Medulla oblongata (tissue), 1 donor: ENCODE data around the gene RAB37.

Experiments used
- DNase-seq: peaks from one replicate; pipeline ENCODE4 v3.0.0-alpha.2; 2015; ENCODE audit errors: extremely low spot score

RAB37 gene

GRCh38 chr17:74760404-74761105 lies 23.5 kb downstream of the RAB37 start:
- peak; percentile 78 for DNase-seq

DNA sequence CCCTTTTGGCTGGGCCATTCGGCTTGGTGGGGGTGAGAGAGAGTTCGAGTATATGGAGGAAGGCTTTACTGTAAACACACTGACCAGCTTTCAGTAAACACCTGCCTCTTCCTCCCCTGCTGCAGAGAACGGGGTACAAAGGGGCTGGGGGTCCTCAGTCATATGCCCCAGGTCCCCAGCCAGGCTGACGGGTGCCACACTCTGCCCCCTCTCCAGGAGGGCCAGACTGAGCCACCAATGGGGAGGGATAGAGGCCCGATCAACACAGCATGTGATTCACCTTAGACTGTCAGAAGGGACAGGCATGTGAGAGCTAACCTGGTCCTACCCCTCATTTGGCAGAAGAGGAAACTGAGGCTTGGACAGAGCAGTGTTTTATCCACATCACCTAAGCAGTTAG lies 24.4 kb downstream of the RAB37 start:
- no peak for DNase-seq

- no peak for DNase-seq
Measured at GRCh38 chr17:74761931-74762330, 24.9 kb downstream of the RAB37 start.

- DNase-seq, result peak; percentile 60
Measured at GRCh38 chr17:74763565-74764387, 26.7 kb downstream of the RAB37 start.

- DNase-seq, result no peak
Measured at GRCh38 chr17:74764751-74765286, 27.8 kb downstream of the RAB37 start.

- no peak for DNase-seq
Measured at GRCh38 chr17:74766413-74766812, 29.4 kb downstream of the RAB37 start.

DNA sequence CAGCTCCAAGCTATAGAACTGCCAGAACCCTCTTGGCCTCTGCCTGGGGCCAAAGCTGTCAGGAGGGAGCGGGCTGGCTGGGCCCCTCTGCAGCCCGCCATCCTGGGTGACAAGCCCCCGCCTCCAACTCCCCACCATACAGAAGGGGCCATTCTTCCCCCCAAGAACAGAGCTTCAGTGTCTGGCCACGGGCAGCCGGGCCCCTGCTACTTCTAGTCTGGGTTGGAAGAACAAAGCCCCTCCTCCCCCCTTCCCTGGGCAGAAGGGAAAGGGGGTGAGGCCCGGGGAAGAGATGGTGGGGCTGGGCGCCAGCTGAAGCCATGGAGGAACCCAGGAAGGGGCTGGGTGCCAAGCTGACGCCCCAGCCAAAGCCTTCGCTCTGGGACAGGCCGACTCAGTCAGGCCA lies 30.1 kb downstream of the RAB37 start:
- peak; percentile 96 for DNase-seq

DNA sequence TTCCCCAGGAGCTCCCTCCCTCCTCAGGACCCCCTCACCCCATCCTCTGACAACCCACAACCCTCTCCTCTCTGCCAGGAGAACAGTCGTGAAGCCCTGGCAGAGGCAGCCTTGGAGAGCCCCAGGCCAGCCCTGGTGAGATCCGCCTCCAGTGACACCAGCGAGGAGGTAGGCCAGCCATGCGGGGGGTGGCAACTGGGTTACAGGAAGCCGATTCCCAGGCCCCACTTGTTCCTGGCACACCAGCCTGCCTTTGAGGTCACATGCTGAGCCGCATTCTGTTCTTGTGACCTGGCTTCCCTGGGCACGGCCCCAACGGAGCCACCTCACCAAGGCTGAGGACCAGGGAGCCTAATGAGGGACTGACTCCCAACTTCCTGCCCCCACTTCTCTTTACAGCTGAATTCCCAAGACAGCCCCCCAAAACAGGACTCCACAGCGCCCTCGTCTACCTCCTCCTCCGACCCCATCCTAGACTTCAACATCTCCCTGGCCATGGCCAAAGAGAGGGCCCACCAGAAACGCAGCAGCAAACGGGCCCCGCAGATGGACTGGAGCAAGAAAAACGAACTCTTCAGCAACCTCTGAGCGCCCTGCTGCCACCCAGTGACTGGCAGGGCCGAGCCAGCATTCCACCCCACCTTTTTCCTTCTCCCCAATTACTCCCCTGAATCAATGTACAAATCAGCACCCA lies 31.2 kb downstream of the RAB37 start:
- DNase-seq, result peak; percentile 77

GRCh38 chr17:74768763-74769114 lies 31.7 kb downstream of the RAB37 start:
- DNase-seq, result peak; percentile 21

DNA sequence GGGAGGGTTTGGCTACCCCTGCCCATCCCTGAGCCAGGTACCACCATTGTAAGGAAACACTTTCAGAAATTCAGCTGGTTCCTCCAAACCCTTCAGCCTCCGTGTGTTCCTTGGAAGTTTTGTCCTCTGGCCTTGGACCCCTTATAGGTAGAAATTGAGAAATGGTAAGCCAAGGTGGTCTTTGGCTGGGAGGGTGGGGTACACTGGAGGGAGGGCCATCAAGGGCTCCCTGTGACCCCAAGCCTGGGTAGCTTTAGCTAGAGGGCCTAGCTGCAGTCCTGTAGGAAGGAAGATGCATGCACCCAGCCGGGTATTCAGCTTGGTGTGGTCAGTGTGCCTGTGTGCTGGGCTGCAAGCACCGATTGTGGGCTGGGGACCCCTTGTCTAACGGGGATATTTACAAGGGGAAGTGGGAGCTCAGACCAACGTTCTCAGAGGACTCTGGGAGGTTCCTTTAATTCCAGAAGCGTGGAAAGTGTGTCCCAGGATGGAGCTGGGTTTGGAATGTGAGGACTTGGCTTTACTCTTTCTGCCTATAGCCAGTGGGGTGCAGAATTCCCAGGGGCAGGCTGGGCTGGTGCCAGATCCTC lies 32.3 kb downstream of the RAB37 start:
- DNase-seq, result no peak

DNA sequence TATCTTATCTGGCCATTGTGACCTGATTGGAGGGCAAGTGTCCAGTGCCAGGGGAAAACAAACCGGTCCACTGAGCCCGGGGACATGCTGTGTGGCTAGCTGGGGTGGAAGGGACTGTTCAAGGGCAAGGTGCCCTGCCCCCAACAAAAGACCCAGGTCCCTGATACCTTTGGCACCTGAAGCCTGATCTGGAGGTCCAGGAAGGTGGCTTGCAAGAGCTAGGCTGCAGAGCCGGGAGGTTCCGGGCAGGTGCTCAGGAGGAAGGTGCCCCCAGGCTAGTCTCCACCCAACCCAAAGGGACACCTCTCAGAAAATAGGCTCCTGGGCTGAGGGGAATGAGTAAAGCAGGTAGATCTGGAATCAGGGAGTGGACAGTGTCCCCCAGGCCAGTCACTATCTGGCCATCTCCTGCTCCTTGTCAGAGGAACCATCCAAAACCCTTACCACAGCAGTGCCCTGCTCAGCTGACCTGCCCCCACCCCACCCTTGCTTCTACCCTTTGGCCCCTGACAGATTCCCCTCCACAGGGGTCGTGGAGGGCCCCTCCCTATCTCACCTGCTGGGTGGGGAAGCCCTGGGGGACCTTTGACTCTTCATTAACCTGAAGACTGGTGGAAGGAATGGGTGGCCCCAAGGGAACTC lies 32.9 kb downstream of the RAB37 start:
- DNase-seq, result no peak

GRCh38 chr17:74770498-74771318 lies 33.7 kb downstream of the RAB37 start:
- DNase-seq, result peak; percentile 68

DNA sequence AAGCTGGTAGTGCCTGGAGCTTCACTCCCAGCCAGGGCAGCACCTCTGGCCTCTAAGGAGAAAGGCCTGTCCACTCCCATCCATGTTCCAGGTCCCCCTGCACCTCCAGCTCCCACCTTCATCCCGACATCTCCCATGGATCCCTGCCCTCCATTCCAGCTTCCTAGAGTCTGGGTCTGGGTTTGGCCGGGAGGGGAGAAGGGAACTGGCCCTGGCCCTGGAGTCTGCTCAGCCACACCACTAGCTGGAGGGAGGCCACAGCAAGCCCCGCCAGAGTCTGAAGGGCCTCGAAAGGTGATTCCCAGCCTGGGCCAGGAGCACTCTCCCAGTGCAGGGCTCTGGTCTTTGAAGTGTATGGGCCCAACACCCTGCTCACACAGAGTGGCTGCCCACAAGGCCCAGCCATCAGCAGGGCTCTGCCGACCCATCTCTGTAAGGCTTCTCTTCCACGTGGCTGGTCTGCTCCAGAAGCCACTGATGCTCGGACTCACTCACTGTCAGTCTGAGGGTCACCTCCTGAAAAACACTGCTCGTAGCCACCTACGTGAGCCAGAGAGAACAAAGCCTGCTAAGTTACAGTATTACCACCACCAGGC lies 34.4 kb downstream of the RAB37 start:
- DNase-seq, result no peak

DNA sequence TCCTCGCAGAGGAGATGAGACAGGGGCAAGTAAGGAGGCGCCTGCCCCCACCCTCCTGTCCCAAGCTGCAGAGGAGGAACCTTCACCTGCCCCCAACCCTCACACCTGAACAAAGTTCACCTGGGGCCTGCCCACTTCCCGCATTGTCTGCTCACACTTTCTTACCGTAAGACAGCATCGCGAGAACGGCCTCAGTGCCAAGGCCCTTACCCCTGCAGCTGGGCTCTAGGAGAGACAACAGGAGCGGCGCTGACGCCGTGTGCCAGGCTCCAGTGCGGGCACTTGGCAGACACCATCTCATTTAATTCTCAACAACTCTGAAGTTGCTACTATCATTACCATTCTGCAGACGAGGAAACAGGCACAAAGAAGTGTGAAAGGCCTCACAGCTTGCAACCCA lies 35.0 kb downstream of the RAB37 start:
- DNase-seq, result no peak

DNA sequence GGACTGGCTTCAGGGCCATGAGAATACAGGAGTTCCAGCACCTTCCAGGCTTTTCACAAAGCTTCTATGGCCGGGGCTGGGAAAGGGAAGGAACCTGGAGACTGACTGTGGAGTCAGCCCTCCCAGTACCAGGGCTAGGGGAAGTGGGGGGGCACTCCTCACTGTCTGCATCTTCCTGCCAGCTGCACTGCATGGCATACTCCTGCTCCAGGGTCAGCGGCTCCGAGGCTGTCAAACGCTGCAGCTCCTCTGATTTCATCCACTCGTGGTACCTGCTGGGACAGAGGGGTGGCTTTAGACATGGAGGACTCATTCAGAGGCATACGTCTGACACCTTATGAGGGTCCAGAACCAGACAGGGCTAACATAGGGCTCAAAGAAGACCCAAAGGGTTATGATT lies 36.4 kb downstream of the RAB37 start:
- no peak for DNase-seq

DNA sequence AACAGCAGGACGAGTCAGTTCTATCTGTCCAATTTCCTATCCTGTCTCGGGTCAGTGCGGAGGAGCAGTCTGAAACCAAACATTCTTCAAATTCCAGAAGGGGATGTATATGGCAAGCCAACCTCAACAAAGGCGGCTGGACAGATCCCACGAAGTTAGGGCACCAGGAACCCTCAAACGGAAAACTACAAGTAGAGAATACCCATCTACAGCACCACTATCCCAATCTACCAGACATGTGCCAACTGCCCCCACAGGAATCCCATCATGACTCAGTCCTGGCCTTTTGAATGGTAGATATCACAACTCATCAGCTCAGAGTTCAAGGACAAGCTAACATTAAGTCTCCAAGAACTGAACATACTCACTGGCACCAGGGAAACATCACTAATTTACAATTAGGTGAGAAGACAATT lies 36.8 kb downstream of the RAB37 start:
- DNase-seq, result no peak

- DNase-seq, result no peak
Measured at GRCh38 chr17:74775409-74776043, 38.5 kb downstream of the RAB37 start.

GRCh38 chr17:74776044-74776962 lies 39.2 kb downstream of the RAB37 start, which contains the start of gene NAT9:
Gene NAT9, minus strand, starts transcription at chr17:74776345. Its CDS starts 647 bp downstream, at chr17:74775698.
- peak; percentile 95 for DNase-seq

GRCh38 chr17:74776990-74777389 lies 39.9 kb downstream of the RAB37 start:
- DNase-seq, result no peak
